Left lung (tissue), 10 donors: ENCODE data around the gene GPR171. TPM values are rescaled to one million over a fixed set of nuclear protein-coding genes. Genes with fewer than 3 reads are reported as not detected.

Experiments used
- ATAC-seq: fragments of 200-7000 bp; cut with Tn5 transposase; one replicate; pipeline ENCODE4 v1.9.1; 2020; ENCODE audit warnings: moderate library complexity
- DNase-seq, 4 donors: peaks; one replicate each; pipeline ENCODE4 v3.0.0-alpha.2; 2013 to 2020
- H3K27ac ChIP-seq, 2 donors: fragments of 200-600 bp; sonication (generic) in 1 of 2; one replicate each; pipeline versions ENCODE4 v1.5.0 to v1.8.0; 2020 to 2021
- H3K27me3 ChIP-seq, 2 donors: fragments of 200-600 bp; sonication (generic) in 1 of 2; one replicate each; pipeline versions ENCODE4 v1.5.0 to v1.8.0; 2020 to 2021
- H3K36me3 ChIP-seq, 2 donors: fragments of 200-600 bp; sonication (generic) in 1 of 2; one replicate each; pipeline versions ENCODE4 v1.5.0 to v1.8.0; 2020 to 2021
- H3K4me1 ChIP-seq, 2 donors: fragments of 200-600 bp; one replicate each; pipeline ENCODE4 v1.8.0; 2021
- H3K4me3 ChIP-seq, 2 donors: fragments of 200-600 bp; sonication (generic) in 1 of 2; one replicate each; pipeline versions ENCODE4 v1.5.0 to v1.8.0; 2020 to 2021; ENCODE audit warnings: mild to moderate bottlenecking in 1 of 2
- H3K9me3 ChIP-seq, 2 donors: fragments of 200-600 bp; sonication (generic) in 1 of 2; one replicate each; pipeline versions ENCODE4 v1.5.0 to v1.8.0; 2020 to 2021
- CTCF ChIP-seq, 2 donors: fragments of 200-600 bp; sonication (generic) in 1 of 2; IDR thresholded peaks; one replicate each; pipeline versions ENCODE4 v1.5.0 to v1.8.0; 2021; ENCODE audit warnings: antibody characterized with exemption in 2 of 2
- intact Hi-C, 2 donors: fragments of 100-400 bp; cut with DNase I; formaldehyde crosslinking; loops; one replicate each; pipeline versions ENCODE4 v1.11.2 to v1.14.2; 2022
- polyA plus RNA-seq, 6 donors: library from polyadenylated mRNA; unstranded; fragments of 120-200 nt; gene quantifications; one replicate each; pipeline ENCODE4 v1.2.1, GENCODE V29; 2013; ENCODE audit not compliant: insufficient read length in 6 of 6
- total RNA-seq, 2 donors: library from RNA; stranded (reverse); fragmentation: NEBNext Ultra II Directional; extraction: Animal tissue kit (Norgen Biotek cat#: 25700); gene quantifications; one replicate each; pipeline ENCODE4 v1.2.1, GENCODE V29; 2021
- donor health status: DM: no; HTN: yes; CAD: no.
- donor health status: DM: no; HTN: no; CAD: no.

GPR171 gene
- total and polyA plus RNA-seq, 8 donors = 0.29 to 2.9 (median 0.84) TPM

- peak; percentile 39 to 43 for TF ChIP-seq CTCF (IDR thresholded peaks at IDR 0.05)
- intact Hi-C loops = no loop called here
- Histone ChIP-seq H3K9me3 (no peaks in the 10 kb centered on the region), H3K27ac (no peak overlapping the region), H3K4me1 (no peaks in the 10 kb centered on the region), H3K36me3 (no peaks in the 10 kb centered on the region), H3K4me3 (no peak overlapping the region), H3K27me3 (no peaks in the 10 kb centered on the region)
- DNase-seq = peak in 1 of 4 donors; percentile 46
- peak; percentile 86 for ATAC-seq
These were observed 46.3 kb downstream of the GPR171 start for GRCh38 chr3:151156618-151157216.

GRCh38 chr3:151155409-151156128, 47.4 kb downstream of the GPR171 start:
- intact Hi-C loops = no loop called here
- TF ChIP-seq CTCF (IDR thresholded peaks at IDR 0.05) = no peak
- H3K27me3 ChIP-seq = no peaks in the 10 kb centered on the region
- no peaks in the 10 kb centered on the region for H3K36me3 ChIP-seq
- no peak overlapping the region for H3K27ac ChIP-seq
- H3K9me3 ChIP-seq = no peaks in the 10 kb centered on the region
- no peaks in the 10 kb centered on the region for H3K4me1 ChIP-seq
- no peak overlapping the region for H3K4me3 ChIP-seq
- DNase-seq (no peak), ATAC-seq (no peak)

GRCh38 chr3:151154566-151154965, 48.5 kb downstream of the GPR171 start:
- DNase-seq (no peak), ATAC-seq (no peak)
- no peak for TF ChIP-seq CTCF (IDR thresholded peaks at IDR 0.05)
- intact Hi-C loops = no loop called here
- H3K9me3 ChIP-seq = no peaks in the 10 kb centered on the region
- no peaks in the 10 kb centered on the region for H3K4me1 ChIP-seq
- H3K27me3 ChIP-seq = no peaks in the 10 kb centered on the region
- H3K36me3 ChIP-seq = no peaks in the 10 kb centered on the region
- H3K27ac ChIP-seq = no peak overlapping the region
- no peak overlapping the region for H3K4me3 ChIP-seq

GRCh38 chr3:151152455-151153079, 50.4 kb downstream of the GPR171 start:
- Histone ChIP-seq H3K27me3 (peaks cover 0 to 4% of the 10 kb centered on the region in 2 donors), H3K36me3 (no peaks in the 10 kb centered on the region), H3K4me1 (no peaks in the 10 kb centered on the region), H3K4me3 (no peak overlapping the region), H3K9me3 (no peaks in the 10 kb centered on the region), H3K27ac (no peak overlapping the region)
- intact Hi-C loops = no loop called here
- ATAC-seq = no peak
- no peak for DNase-seq
- TF ChIP-seq CTCF (IDR thresholded peaks at IDR 0.05) = no peak

Other genes with a start within 250 kb of the GPR171 start
- gene CLRN1, start 230.5 kb downstream of the GPR171 start, total RNA-seq = not detected
- gene CLRN1, start 230.5 kb downstream of the GPR171 start, polyA plus RNA-seq = under 1 TPM in 1 of 6 donors, not detected in 5; 0.15 TPM
- 1 to 10 TPM in 1 of 2 donors, under 1 TPM in 1; 0.82 to 1.0 TPM for gene MED12L, start 117.6 kb downstream of the GPR171 start, total RNA-seq
- under 1 TPM; 0.66 to 0.84 (median 0.76) TPM for gene MED12L, start 117.6 kb downstream of the GPR171 start, polyA plus RNA-seq
- gene P2RY14, start 75.3 kb upstream of the GPR171 start, total RNA-seq = 1 to 10 TPM; 2.4 to 3.6 TPM
- 1 to 10 TPM; 4.1 to 6.4 (median 4.9) TPM for gene P2RY14, start 75.3 kb upstream of the GPR171 start, polyA plus RNA-seq
- gene GPR87, start 113.6 kb upstream of the GPR171 start, total RNA-seq = under 1 TPM; 0.52 to 0.85 TPM
- gene GPR87, start 113.6 kb upstream of the GPR171 start, polyA plus RNA-seq = not detected
- gene P2RY13, start 126.3 kb upstream of the GPR171 start, total RNA-seq = 10 to 100 TPM in 1 of 2 donors, 1 to 10 TPM in 1; 2.2 to 16.4 TPM
- 1 to 10 TPM in 5 of 6 donors, under 1 TPM in 1; 0.83 to 1.7 (median 1.4) TPM for gene P2RY13, start 126.3 kb upstream of the GPR171 start, polyA plus RNA-seq
- gene P2RY12, start 181.5 kb upstream of the GPR171 start, total RNA-seq = 1 to 10 TPM; 3.8 to 4.0 TPM
- gene P2RY12, start 181.5 kb upstream of the GPR171 start, polyA plus RNA-seq = 1 to 10 TPM in 4 of 6 donors, under 1 TPM in 2; 0.58 to 2.1 (median 1.2) TPM